Thoracic aorta (tissue), 2 donors: ENCODE results near the gene BUD13. TPM values are rescaled to one million over a fixed set of nuclear protein-coding genes. Genes with fewer than 3 reads are reported as not detected.

Experiments
- ATAC-seq: fragments of 150-250 bp; one replicate; pipeline ENCODE4 v1.8.0; 2017; ENCODE audit warnings: low read depth; ENCODE audit not compliant: insufficient number of reproducible peaks, low FRiP score
- DNase-seq: peaks from one replicate; pipeline ENCODE4 v3.0.0-alpha.2; 2020; ENCODE audit warnings: low spot score
- H3K27ac ChIP-seq, 2 donors: fragments of 200-600 bp; sonication (generic); 1 replicate in 1 of 2; 2 replicates in 1 of 2; pipeline ENCODE4 v1.5.1; 2016; ENCODE audit warnings: mild to moderate bottlenecking in 2 of 2, moderate library complexity in 2 of 2
- H3K27me3 ChIP-seq: fragments of 200-600 bp; sonication (generic); replicated peaks from 2 replicates; pipeline ENCODE4 v1.6.0; 2016; ENCODE audit warnings: mild to moderate bottlenecking; ENCODE audit not compliant: insufficient read depth
- H3K36me3 ChIP-seq: fragments of 200-600 bp; sonication (generic); one replicate; pipeline ENCODE4 v1.5.1; 2016
- H3K4me1 ChIP-seq, 2 donors: fragments of 200-600 bp; sonication (generic); 1 replicate in 1 of 2; 2 replicates in 1 of 2; pipeline versions ENCODE4 v1.5.1 to v1.6.0; 2016; ENCODE audit warnings: low read depth in 2 of 2, mild to moderate bottlenecking in 1 of 2; ENCODE audit not compliant: control insufficient read depth in 1 of 2
- H3K4me3 ChIP-seq: fragments of 200-600 bp; sonication (generic); 2 replicates; pipeline ENCODE4 v1.5.1; 2016; ENCODE audit warnings: mild to moderate bottlenecking
- H3K9me3 ChIP-seq: fragments of 200-600 bp; sonication (generic); 2 replicates; pipeline ENCODE4 v1.5.1; 2016
- total RNA-seq, 2 donors: library from RNA; depleted of rRNA; stranded (reverse); fragments of >200 nt; gene quantifications; one replicate each; pipeline versions ENCODE4 v1.1.0 to v1.2.3, GENCODE V29; 2016
- TF ChIP-seq, protein P1 (sequence below): fragments of 200-600 bp; sonication (generic); IDR thresholded peaks from one replicate; pipeline ENCODE4 v1.5.1; 2019; ENCODE audit warnings: antibody characterized with exemption

Gene BUD13
- total RNA-seq, 2 donors from 2014 or later = 5.8 to 12.5 TPM

DNA sequence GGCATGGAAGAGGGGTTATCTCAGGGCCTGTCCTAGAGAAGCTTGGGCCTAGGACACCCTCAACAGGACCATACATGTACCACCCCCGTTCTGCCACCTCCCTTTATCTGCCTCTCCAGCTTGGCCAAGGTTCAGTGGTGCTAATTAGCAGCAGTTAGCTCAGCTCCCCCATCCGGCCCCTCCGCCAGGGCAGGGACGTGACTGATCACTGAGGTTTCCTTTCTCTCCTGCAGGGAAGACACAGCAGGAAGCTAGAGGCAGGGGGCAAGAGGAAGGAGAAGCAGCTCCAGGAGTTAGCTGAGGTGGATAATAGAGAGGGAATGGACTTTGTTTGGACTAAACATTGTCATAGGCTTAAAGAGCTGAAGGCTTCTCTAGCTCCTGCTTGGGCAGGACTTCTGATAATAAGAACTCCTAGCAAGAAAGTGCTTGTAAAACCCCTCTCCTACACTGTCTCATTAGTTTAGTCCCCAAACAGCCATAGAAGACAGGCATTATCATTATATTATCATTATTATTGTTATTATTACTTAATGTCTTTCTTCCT lies 53.8 kb downstream of the BUD13 start:
- no peak overlapping the region for H3K4me3 ChIP-seq
- H3K4me1 ChIP-seq = no peaks in the 10 kb centered on the region
- no peaks in the 10 kb centered on the region for H3K27me3 ChIP-seq
- TF ChIP-seq, protein P1, sequence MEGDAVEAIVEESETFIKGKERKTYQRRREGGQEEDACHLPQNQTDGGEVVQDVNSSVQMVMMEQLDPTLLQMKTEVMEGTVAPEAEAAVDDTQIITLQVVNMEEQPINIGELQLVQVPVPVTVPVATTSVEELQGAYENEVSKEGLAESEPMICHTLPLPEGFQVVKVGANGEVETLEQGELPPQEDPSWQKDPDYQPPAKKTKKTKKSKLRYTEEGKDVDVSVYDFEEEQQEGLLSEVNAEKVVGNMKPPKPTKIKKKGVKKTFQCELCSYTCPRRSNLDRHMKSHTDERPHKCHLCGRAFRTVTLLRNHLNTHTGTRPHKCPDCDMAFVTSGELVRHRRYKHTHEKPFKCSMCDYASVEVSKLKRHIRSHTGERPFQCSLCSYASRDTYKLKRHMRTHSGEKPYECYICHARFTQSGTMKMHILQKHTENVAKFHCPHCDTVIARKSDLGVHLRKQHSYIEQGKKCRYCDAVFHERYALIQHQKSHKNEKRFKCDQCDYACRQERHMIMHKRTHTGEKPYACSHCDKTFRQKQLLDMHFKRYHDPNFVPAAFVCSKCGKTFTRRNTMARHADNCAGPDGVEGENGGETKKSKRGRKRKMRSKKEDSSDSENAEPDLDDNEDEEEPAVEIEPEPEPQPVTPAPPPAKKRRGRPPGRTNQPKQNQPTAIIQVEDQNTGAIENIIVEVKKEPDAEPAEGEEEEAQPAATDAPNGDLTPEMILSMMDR = no peak
- no peak for DNase-seq
- no peak for ATAC-seq
- H3K36me3 ChIP-seq = no peaks in the 10 kb centered on the region
- H3K27ac ChIP-seq = no peak overlapping the region
- H3K9me3 ChIP-seq = no peaks in the 10 kb centered on the region

DNA sequence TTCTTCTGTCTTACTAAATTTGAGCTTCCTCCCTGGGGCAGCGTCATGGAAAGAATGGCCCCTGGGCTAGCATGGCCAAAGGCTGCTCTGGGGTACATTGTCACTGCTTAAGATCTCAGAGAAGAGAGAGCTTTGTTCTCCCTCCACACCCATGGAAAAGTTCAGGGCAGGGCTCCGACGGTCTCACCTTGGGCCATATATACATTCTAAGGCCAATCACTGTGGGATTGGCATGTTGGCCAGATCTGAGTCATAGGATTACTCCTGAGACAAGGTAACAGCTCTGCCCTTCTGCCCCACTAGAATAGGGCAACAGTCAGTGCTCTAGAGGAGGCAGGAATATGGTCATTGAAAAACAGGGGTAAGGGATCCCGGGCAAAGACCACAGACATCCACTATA lies 56.2 kb downstream of the BUD13 start:
- Histone ChIP-seq H3K4me3 (no peak overlapping the region), H3K27me3 (no peaks in the 10 kb centered on the region), H3K4me1 (no peaks in the 10 kb centered on the region), H3K27ac (no peak overlapping the region), H3K9me3 (no peaks in the 10 kb centered on the region), H3K36me3 (no peaks in the 10 kb centered on the region)
- ATAC-seq (no peak), DNase-seq (no peak)
- TF ChIP-seq, protein P1 = no peak

DNA sequence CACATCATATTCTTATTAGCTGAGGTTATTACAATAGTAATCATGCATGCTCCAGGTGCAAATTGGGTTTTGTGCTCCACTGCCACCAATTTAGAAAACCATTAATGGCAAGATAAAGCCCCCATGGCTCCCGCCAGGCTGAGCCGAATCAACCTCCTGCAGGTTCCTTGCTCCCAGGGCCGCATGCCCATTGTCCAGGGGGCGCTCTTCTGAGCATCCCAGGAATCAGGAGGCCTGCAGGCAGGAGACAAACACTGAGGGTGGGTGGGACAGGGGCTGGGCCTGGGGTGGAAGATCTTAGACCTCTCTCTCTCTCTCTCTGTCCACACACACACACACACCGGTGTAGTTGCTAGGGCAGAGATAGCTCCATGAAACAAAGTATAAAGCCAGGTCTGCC lies 57.4 kb downstream of the BUD13 start:
- H3K4me1 ChIP-seq = no peaks in the 10 kb centered on the region
- DNase-seq = no peak
- H3K4me3 ChIP-seq = no peak overlapping the region
- no peak overlapping the region for H3K27ac ChIP-seq
- no peaks in the 10 kb centered on the region for H3K27me3 ChIP-seq
- H3K36me3 ChIP-seq = no peaks in the 10 kb centered on the region
- no peak for ATAC-seq
- H3K9me3 ChIP-seq = no peaks in the 10 kb centered on the region
- TF ChIP-seq, protein P1 = no peak

DNA sequence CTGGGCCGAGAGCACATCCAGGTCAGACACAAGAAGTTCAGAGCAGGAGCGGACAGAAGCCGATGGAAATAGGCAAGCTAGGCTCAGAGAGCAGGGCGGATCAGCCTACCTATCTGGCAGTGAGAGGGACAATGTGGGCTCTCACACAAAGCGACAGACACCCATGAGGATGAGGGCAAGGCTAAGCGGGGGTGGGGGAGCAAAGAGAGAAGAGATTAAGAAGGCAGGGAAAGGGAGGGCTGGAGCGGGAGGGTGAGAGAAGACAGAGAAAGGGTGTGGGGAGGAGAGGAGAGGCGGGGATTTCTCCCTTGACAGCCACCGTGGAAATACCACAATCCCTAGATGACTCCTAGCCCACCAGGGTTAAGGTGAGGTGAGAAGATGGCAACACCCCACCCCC lies 57.9 kb downstream of the BUD13 start:
- TF ChIP-seq, protein P1 = no peak

DNA sequence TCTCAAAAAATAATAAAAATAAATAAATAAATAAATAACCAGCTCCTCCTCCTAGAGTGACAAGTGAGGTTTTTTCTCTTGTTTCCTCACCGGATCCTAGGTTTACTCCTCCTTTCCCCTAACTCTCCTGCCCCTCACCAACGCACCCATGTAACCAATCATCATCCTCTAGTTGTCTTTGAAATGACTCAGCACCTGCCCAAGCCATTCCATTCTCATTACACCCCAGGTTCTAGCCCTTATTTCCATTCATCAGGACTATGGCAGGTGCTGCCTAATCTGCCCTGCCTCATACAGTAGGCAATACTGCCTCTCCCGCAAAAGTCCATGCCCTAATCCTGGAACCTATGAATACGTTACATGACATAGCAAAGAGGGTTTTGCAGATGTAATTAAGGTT lies 60.4 kb downstream of the BUD13 start:
- Histone ChIP-seq H3K36me3 (no peaks in the 10 kb centered on the region), H3K4me1 (no peaks in the 10 kb centered on the region), H3K4me3 (no peak overlapping the region), H3K9me3 (no peaks in the 10 kb centered on the region), H3K27me3 (no peaks in the 10 kb centered on the region), H3K27ac (no peak overlapping the region)
- no peak for ATAC-seq
- TF ChIP-seq, protein P1 = no peak
- no peak for DNase-seq

More for the DNA sequence above, 57.9 kb downstream of the BUD13 start:
- Histone ChIP-seq H3K27ac (no peak overlapping the region), H3K27me3 (no peaks in the 10 kb centered on the region), H3K9me3 (no peaks in the 10 kb centered on the region), H3K4me1 (no peaks in the 10 kb centered on the region), H3K4me3 (no peak overlapping the region), H3K36me3 (no peaks in the 10 kb centered on the region)
- DNase-seq = no peak
- no peak for ATAC-seq
